Measurements from ENCODE around the gene ZSWIM9. TPM values are rescaled to one million over a fixed set of nuclear protein-coding genes. Genes with fewer than 3 reads are reported as not detected.

The ZSWIM9 gene
- total RNA-seq, 1 donor, result 2.2 TPM

DNA sequence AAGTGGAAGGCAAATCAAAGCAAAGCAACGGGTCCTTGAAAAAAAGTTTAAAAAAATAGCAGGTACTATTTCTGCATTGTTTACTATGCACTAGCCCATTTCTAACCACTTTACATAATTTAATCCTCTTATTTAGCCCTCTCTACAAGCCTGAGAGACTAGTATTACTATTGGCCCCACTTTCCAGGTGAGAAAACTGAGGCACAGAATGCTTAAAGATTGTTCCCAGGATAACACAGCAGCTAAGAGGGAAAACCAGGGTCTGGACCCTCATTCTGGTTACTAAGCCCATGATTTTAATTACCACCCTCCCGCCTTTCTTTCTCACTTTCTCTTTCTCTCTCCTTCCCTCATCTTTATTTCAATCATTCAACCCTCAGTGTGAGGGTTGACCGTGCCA is 5.7 kb downstream of the ZSWIM9 start:
- Histone ChIP-seq H3K79me2 (ENCODE audit: insufficient read depth, low read length) (peaks cover 6% of the 10 kb centered on the region), H4K20me1 (ENCODE audit: insufficient read depth, low read length) (no peaks in the 10 kb centered on the region), H3K4me1 (ENCODE audit: insufficient read depth, low read length) (peaks cover 3% of the 10 kb centered on the region), H3K4me3 (ENCODE audit: insufficient read depth, low read length) (no peak overlapping the region), H3K4me2 (ENCODE audit: insufficient read depth, low read length) (no peak overlapping the region), H2AFZ (ENCODE audit: low read length) (no peak overlapping the region), H3K36me3 (ENCODE audit: insufficient read depth, low read length) (peaks cover 21% of the 10 kb centered on the region), H3K27me3 (ENCODE audit: insufficient read depth, low read length) (no peaks in the 10 kb centered on the region), H3K27ac (ENCODE audit: low read depth, low read length) (no peak overlapping the region), H3K9me3 (ENCODE audit: low read depth, low read length) (no peaks in the 10 kb centered on the region)
- no peak for DNase-seq (ENCODE audit: insufficient read length, low spot score, missing footprints)
- TF ChIP-seq, protein P1, sequence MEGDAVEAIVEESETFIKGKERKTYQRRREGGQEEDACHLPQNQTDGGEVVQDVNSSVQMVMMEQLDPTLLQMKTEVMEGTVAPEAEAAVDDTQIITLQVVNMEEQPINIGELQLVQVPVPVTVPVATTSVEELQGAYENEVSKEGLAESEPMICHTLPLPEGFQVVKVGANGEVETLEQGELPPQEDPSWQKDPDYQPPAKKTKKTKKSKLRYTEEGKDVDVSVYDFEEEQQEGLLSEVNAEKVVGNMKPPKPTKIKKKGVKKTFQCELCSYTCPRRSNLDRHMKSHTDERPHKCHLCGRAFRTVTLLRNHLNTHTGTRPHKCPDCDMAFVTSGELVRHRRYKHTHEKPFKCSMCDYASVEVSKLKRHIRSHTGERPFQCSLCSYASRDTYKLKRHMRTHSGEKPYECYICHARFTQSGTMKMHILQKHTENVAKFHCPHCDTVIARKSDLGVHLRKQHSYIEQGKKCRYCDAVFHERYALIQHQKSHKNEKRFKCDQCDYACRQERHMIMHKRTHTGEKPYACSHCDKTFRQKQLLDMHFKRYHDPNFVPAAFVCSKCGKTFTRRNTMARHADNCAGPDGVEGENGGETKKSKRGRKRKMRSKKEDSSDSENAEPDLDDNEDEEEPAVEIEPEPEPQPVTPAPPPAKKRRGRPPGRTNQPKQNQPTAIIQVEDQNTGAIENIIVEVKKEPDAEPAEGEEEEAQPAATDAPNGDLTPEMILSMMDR (IDR thresholded peaks at IDR 0.05; ENCODE audit: extremely low read depth, low read depth, low read length), result no peak

DNA sequence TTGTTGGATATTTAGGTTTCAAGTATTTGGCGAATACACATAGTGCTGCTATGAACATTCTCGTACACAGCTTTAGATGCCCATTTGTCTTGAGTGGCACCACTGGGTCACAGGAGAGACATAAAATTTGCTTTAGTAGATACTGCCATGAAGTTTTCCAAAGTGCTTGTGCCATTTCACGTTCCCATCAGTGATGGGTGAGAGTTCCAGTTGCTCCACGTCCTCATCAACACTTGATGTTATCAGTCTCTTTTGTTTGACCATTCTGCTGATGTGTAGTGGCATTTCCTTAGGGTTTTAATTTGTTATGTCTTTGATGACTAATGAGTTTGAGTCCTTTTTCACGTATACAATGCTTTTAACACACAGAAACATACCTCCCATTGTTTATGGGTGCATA is 11.0 kb downstream of the ZSWIM9 start:
- H3K9me3 ChIP-seq (ENCODE audit: low read depth, low read length), result peaks cover 2% of the 10 kb centered on the region
- no peaks in the 10 kb centered on the region for H3K4me1 ChIP-seq (ENCODE audit: insufficient read depth, low read length)
- H3K79me2 ChIP-seq (ENCODE audit: insufficient read depth, low read length), result no peaks in the 10 kb centered on the region
- H3K4me2 ChIP-seq (ENCODE audit: insufficient read depth, low read length), result no peak overlapping the region
- H3K36me3 ChIP-seq (ENCODE audit: insufficient read depth, low read length), result peaks cover 6% of the 10 kb centered on the region
- TF ChIP-seq, protein P1 (IDR thresholded peaks at IDR 0.05; ENCODE audit: extremely low read depth, low read depth, low read length), result no peak
- H3K27me3 ChIP-seq (ENCODE audit: insufficient read depth, low read length), result no peaks in the 10 kb centered on the region
- no peak overlapping the region for H3K4me3 ChIP-seq (ENCODE audit: insufficient read depth, low read length)
- DNase-seq (ENCODE audit: insufficient read length, low spot score, missing footprints), result no peak
- H4K20me1 ChIP-seq (ENCODE audit: insufficient read depth, low read length), result no peaks in the 10 kb centered on the region
- H3K27ac ChIP-seq (ENCODE audit: low read depth, low read length), result no peak overlapping the region
- H2AFZ ChIP-seq (ENCODE audit: low read length), result no peak overlapping the region

DNA sequence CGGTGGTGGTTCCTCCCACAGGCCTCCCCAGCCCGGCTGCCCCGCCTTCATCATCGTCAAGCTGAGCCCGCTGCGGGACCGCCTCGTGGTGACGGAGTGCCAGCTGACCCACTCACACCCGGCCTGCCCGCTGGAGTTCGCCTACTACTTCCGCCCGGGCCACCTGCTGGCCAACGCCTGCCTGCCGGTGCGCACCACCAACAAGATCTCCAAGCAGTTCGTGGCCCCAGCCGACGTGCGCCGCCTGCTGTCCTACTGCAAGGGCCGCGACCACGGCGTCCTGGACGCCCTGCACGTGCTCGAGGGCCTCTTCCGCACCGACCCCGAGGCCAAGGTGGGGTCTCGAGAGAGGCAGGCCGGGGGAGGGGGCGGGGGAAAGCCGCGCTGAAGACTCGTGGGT is 12.0 kb downstream of the ZSWIM9 start:
- H2AFZ ChIP-seq (ENCODE audit: low read length), result no peak overlapping the region
- no peak overlapping the region for H3K4me3 ChIP-seq (ENCODE audit: insufficient read depth, low read length)
- H4K20me1 ChIP-seq (ENCODE audit: insufficient read depth, low read length), result no peaks in the 10 kb centered on the region
- peaks cover 2% of the 10 kb centered on the region for H3K9me3 ChIP-seq (ENCODE audit: low read depth, low read length)
- H3K27me3 ChIP-seq (ENCODE audit: insufficient read depth, low read length), result no peaks in the 10 kb centered on the region
- H3K27ac ChIP-seq (ENCODE audit: low read depth, low read length), result no peak overlapping the region
- no peaks in the 10 kb centered on the region for H3K79me2 ChIP-seq (ENCODE audit: insufficient read depth, low read length)
- H3K4me1 ChIP-seq (ENCODE audit: insufficient read depth, low read length), result no peaks in the 10 kb centered on the region
- no peak for DNase-seq (ENCODE audit: insufficient read length, low spot score, missing footprints)
- TF ChIP-seq, protein P1 (IDR thresholded peaks at IDR 0.05; ENCODE audit: extremely low read depth, low read depth, low read length), result no peak
- H3K4me2 ChIP-seq (ENCODE audit: insufficient read depth, low read length), result no peak overlapping the region
- peaks cover 6% of the 10 kb centered on the region for H3K36me3 ChIP-seq (ENCODE audit: insufficient read depth, low read length)

DNA sequence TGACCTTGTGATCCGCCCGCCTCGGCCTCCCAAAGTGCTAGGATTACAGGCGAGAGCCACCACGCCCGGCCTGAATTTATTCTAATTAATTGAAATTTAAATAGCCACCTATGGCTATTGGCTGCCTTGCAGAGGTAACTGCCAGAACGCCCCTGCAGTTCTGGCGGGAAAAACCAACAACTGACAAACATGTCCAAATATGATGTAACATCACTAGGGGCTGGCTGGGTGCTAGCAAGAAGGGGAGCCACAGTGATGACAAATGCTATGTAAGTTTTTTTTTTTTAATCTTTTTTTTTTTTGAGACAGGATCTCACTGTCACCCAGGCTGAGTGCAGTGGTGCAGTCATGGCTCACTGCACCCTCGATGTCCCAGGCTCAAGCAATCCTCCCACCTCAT is 12.9 kb downstream of the ZSWIM9 start:
- H3K4me2 ChIP-seq (ENCODE audit: insufficient read depth, low read length), result no peak overlapping the region
- no peaks in the 10 kb centered on the region for H3K79me2 ChIP-seq (ENCODE audit: insufficient read depth, low read length)
- H4K20me1 ChIP-seq (ENCODE audit: insufficient read depth, low read length), result no peaks in the 10 kb centered on the region
- H3K36me3 ChIP-seq (ENCODE audit: insufficient read depth, low read length), result peaks cover 6% of the 10 kb centered on the region
- TF ChIP-seq, protein P1 (IDR thresholded peaks at IDR 0.05; ENCODE audit: extremely low read depth, low read depth, low read length), result no peak
- no peak overlapping the region for H3K4me3 ChIP-seq (ENCODE audit: insufficient read depth, low read length)
- no peak overlapping the region for H2AFZ ChIP-seq (ENCODE audit: low read length)
- H3K27ac ChIP-seq (ENCODE audit: low read depth, low read length), result no peak overlapping the region
- no peaks in the 10 kb centered on the region for H3K27me3 ChIP-seq (ENCODE audit: insufficient read depth, low read length)
- DNase-seq (ENCODE audit: insufficient read length, low spot score, missing footprints), result no peak
- peaks cover 2% of the 10 kb centered on the region for H3K9me3 ChIP-seq (ENCODE audit: low read depth, low read length)
- no peaks in the 10 kb centered on the region for H3K4me1 ChIP-seq (ENCODE audit: insufficient read depth, low read length)

Data from osteoblast (primary cell).